NB4 (cell line): ENCODE results near the gene SOBP.

Experiments
- CTCF ChIP-seq: IDR thresholded peaks from one replicate; pipeline ENCODE4 v1.5.1; 2012; ENCODE audit warnings: low read depth, low read length
- MAX ChIP-seq: IDR thresholded peaks from 2 replicates; pipeline ENCODE4 v1.6.1; 2011; ENCODE audit warnings: low read depth, low read length
- MYC ChIP-seq: IDR thresholded peaks from 2 replicates; pipeline ENCODE4 v1.6.1; 2011; ENCODE audit warnings: low read depth, low read length
- POLR2A ChIP-seq: IDR thresholded peaks from 2 replicates; pipeline ENCODE4 v1.6.1; 2011; ENCODE audit warnings: mild to moderate bottlenecking; ENCODE audit not compliant: insufficient read length; ENCODE audit errors: extremely low read depth

GRCh38 chr6:107652526-107653182, 162.7 kb downstream of the SOBP start:
- TF ChIP-seq CTCF (no peak), POLR2A (no peak), MYC (no peak), MAX (no peak)
